Central memory CD4-positive, alpha-beta T cell (primary cell): ENCODE measurements around the gene HAUS2.

Experiments used
- DNase-seq: peaks from one replicate; pipeline ENCODE4 v3.0.0; 2022

The HAUS2 gene

DNA sequence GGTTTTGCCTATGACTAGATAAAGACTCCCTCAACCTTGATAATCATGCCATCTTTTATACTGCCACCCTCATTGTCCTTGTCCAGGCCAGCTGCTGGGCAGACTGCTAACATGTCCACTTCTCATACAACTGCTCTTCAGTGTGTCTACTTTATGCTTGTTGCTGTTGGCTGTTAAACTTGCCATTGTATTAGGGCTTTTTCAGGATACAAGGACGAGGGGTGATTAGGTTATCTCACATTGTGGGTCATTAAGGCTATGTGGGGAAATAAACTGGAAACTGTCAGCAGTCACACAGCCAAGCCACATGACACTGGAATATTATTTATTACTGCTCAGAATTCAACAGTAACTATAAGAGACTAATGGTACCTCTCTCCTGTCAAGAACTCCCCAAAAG lies 62.9 kb downstream of the HAUS2 start:
- DNase-seq: no peak

DNA sequence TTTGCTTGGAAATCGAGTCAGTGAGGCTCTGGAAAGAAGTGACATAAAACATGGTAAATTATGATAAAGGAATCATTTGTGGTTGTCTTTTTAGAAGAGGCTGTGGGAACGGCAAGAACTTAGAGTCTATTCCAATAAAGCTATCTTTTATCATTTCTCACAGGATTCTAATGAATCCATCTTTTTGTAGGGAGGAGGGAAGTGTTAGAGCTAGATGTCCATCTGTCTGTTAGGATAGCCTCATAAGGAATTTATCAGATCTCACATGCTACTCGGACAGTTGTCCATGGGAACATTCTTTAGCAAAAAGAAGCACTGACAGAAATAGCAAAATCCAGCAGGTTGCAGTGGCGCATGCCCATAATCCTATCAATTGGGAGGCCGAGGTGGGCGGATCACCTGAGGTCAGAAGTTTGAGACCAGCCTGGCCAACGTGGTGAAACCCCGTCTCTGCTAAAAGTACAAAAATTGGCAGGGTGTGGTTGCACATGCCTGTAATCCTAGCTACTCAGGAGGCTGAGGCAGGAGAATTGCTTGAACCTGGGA lies 63.8 kb downstream of the HAUS2 start:
- DNase-seq: no peak

DNA sequence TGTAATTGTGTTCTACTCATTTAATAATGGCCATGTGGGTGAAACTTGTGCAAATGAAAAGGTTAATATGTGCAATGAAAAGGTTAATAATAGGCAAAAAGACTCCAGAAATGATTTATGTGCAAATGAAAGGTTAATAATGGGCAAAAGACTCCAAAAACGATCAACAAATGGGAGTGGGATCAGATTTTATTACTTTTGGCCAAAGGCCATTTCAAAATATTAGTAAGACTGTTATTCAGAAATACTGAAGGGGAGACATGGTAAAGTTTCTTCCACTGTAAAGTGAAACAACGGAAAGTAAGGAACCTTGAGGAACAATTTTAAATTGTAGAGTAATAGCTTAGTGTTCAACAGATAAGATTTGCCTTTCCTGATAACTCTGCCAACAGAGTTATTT lies 67.5 kb downstream of the HAUS2 start:
- DNase-seq: no peak
